Heart right ventricle (tissue), 16 donors: ENCODE results near the gene APBB3. TPM values are rescaled to one million over a fixed set of nuclear protein-coding genes. Genes with fewer than 3 reads are reported as not detected.

Source experiments
- ATAC-seq, 8 donors: fragments of 200-7000 bp; cut with Tn5 transposase; one replicate each; pipeline ENCODE4 v1.9.1; 2020; ENCODE audit warnings: mild to moderate bottlenecking in 8 of 8, moderate library complexity in 8 of 8, moderate number of reproducible peaks in 1 of 8
- DNase-seq, 2 donors: peaks; one replicate each; pipeline ENCODE4 v3.0.0-alpha.2; 2020
- H3K27ac ChIP-seq, 10 donors: fragments of 200-600 bp; sonication (generic) in 2 of 10; one replicate each; pipeline versions ENCODE4 v1.5.0 to v1.8.0; 2020 to 2022; ENCODE audit warnings: mild to moderate bottlenecking in 3 of 10
- H3K27me3 ChIP-seq, 7 donors: fragments of 200-600 bp; one replicate each; pipeline ENCODE4 v1.8.0; 2021 to 2022; ENCODE audit warnings: mild to moderate bottlenecking in 2 of 7
- H3K36me3 ChIP-seq, 9 donors: fragments of 200-600 bp; sonication (generic) in 1 of 9; one replicate each; pipeline versions ENCODE4 v1.5.0 to v1.8.0; 2020 to 2022; ENCODE audit warnings: mild to moderate bottlenecking in 2 of 9
- H3K4me1 ChIP-seq, 9 donors: fragments of 200-600 bp; sonication (generic) in 1 of 9; one replicate each; pipeline versions ENCODE4 v1.5.0 to v1.8.0; 2020 to 2022; ENCODE audit warnings: mild to moderate bottlenecking in 4 of 9
- H3K4me3 ChIP-seq, 10 donors: fragments of 200-600 bp; sonication (generic) in 2 of 10; one replicate each; pipeline versions ENCODE4 v1.5.0 to v1.8.0; 2020 to 2022; ENCODE audit warnings: mild to moderate bottlenecking in 7 of 10, moderate library complexity in 2 of 10
- H3K9me3 ChIP-seq, 11 donors: fragments of 200-600 bp in 10 of 11; sonication (generic) in 2 of 11; one replicate each; pipeline versions ENCODE4 v1.5.0 to v1.8.0; 2013 to 2022; ENCODE audit warnings: mild to moderate bottlenecking in 2 of 11, control low read depth in 1 of 11, moderate library complexity in 1 of 11
- CTCF ChIP-seq, 9 donors: fragments of 200-600 bp; sonication (generic) in 2 of 9; IDR thresholded peaks; one replicate each; pipeline versions ENCODE4 v1.5.0 to v1.8.0; 2021 to 2022; ENCODE audit warnings: antibody characterized with exemption in 9 of 9, mild to moderate bottlenecking in 5 of 9, moderate library complexity in 1 of 9
- WGBS, 2 donors: extraction: QIAGEN DNeasy Blood & Tissue Kit; methylation state at CpG; one replicate each; pipeline ENCODE4 v1.1.7; 2013; ENCODE audit warnings: inconsistent platforms in 1 of 2; 5-methylcytosine and 5-hydroxymethylcytosine counted together
- intact Hi-C, 10 donors: fragments of 100-400 bp; cut with DNase I; formaldehyde crosslinking; loops; one replicate each; pipeline versions ENCODE4 v1.11.1 to v1.14.2; 2022
- polyA plus RNA-seq, 2 donors: library from polyadenylated mRNA; stranded (reverse); fragments of 200-250 nt; gene quantifications; one replicate each; pipeline ENCODE4 v1.2.3, GENCODE V29; 2013
- total RNA-seq, 10 donors: library from RNA; stranded (reverse); fragmentation: NEBNext Ultra II Directional in 3 of 10; extraction: Animal tissue kit (Norgen Biotek cat#: 25700) in 3 of 10; gene quantifications; one replicate each; pipeline versions ENCODE4 v1.2.1 to v1.2.4, GENCODE V29; 2021 to 2023
- donor health status: Arrhythmogenic right ventricular cardiomyopathy.
- donor health status: ischemic (EF 13 %, LVEDD 7.1; RV severe dilation, severe dysfunction).
- donor health status: healthy with polysubstance abuse.
- donor health status: DM: no; HTN: yes; CAD: no.
- donor health status: DM: no; HTN: no; CAD: no.
- donor health status: ischemic (EF 25% LVEDD 6.9; RV normal size, moderate dysfunction).
- donor health status: ischemic (EF 25% LVEDD 5.7; RV mildly dilated, moderate dysfunction).
- donor health status: healthy.
- donor health status: DM: yes; HTN: yes; CAD: no.
- donor health status: Ischemic cardiomyopathy.
- donor health status: ischemic (EF 35%, LVEDD 5.7; RV mildly dilated, moderate dysfunction).
- donor health status: nonischemic (EF 11% LVEDD 7.7; RV severe dilation, severe dysfunction).
- donor health status: DM: yes; HTN: yes; CAD: no.
- donor health status: PGD.
- donor health status: ischemic (EF 29% LVEDD 5.4; RV normal size, mild dysfunction).
- donor health status: nonischemic (EF 23%, LVEDD 6.1; RV moderate dilation, normal function).

The APBB3 gene
- total and polyA plus RNA-seq, 12 donors = 6.9 to 31.3 (median 13.3) TPM

DNA sequence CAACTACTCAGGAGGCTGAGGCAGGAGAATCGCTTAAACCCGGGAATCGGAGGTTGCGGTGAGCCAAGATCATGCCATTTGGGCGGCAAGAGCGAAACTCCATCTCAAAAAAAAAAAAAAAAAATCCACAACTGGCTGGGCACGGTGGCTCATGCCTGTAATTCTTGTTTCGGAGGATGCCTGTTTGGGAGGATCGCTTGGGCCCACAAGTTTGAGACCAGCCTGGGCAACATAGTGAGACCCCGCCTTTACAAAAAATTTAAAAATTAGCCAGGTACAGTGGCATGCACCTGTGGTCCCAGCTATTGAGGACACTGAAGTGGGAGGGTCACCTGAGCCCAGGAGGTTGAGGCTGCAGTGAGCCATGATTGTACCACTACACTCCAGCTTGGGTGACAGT lies 18.8 kb downstream of the APBB3 start:
- no peaks in the 10 kb centered on the region for H3K9me3 ChIP-seq
- H3K36me3 ChIP-seq = peaks cover 0 to 65% (median 16%) of the 10 kb centered on the region in 9 donors
- H3K27me3 ChIP-seq = no peaks in the 10 kb centered on the region
- intact Hi-C loops = loop anchor here in 7 of 10 donors (5.0 to 10.0 kb wide), 5 partner anchors 87 to 143 kb away; partner anchors contain the start of genes TMCO6 (in 4 of the 7), IK (in 2 of the 7), NDUFA2 (in 2 of the 7) and ANKHD1 (in 1 of the 7)
- no peak overlapping the region for H3K4me3 ChIP-seq
- DNase-seq (no peak), ATAC-seq (no peak)
- no peak for TF ChIP-seq CTCF (IDR thresholded peaks at IDR 0.05)
- peak overlapping the region in 2 of 10 donors; percentile 95 to 97 for H3K27ac ChIP-seq
- WGBS, 2 donors = 96 to 98% methylated on average over 10 of the region's 10 CpGs
- H3K4me1 ChIP-seq = peaks cover 27 to 53% (median 41%) of the 10 kb centered on the region in 9 donors

- intact Hi-C loops = loop anchor here in 7 of 10 donors (5.0 to 10.0 kb wide), 5 partner anchors 87 to 143 kb away; partner anchors contain the start of genes TMCO6 (in 4 of the 7), IK (in 2 of the 7), NDUFA2 (in 2 of the 7) and ANKHD1 (in 1 of the 7)
- WGBS, 2 donors = 97% methylated on average over 7 of the region's 7 CpGs
- Histone ChIP-seq H3K27ac (no peak overlapping the region), H3K9me3 (no peaks in the 10 kb centered on the region), H3K4me1 (peaks cover 23 to 49% (median 35%) of the 10 kb centered on the region in 9 donors), H3K4me3 (no peak overlapping the region), H3K36me3 (peaks cover 0 to 65% (median 13%) of the 10 kb centered on the region in 9 donors), H3K27me3 (no peaks in the 10 kb centered on the region)
- no peak for DNase-seq
- no peak for TF ChIP-seq CTCF (IDR thresholded peaks at IDR 0.05)
- ATAC-seq = no peak
Measured at GRCh38 chr5:140544986-140545385, 19.4 kb downstream of the APBB3 start.

DNA sequence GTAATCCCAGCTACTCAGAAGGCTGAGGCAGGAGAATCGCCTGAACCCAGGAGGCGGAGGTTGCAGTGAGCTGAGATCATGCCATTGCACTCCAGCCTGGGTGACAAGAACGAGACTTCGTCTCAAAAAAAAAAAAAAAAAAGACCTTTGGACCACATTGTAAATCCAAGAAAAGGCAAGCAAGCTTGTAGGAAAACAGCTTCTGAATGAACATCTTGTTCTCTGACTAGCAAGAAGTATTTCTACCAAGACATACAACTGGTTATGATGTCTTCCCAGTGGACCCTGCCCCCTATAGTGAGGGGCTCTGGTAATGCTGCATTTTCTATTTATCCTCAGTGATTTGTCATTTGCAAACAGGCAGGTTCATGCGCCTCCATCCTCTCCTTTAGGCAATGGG lies 21.4 kb downstream of the APBB3 start:
- Histone ChIP-seq H3K9me3 (no peaks in the 10 kb centered on the region), H3K27me3 (no peaks in the 10 kb centered on the region), H3K4me1 (peaks cover 6 to 28% (median 15%) of the 10 kb centered on the region in 9 donors), H3K27ac (no peak overlapping the region), H3K4me3 (no peak overlapping the region), H3K36me3 (peaks cover 0 to 78% (median 27%) of the 10 kb centered on the region in 9 donors)
- ATAC-seq (no peak), DNase-seq (no peak)
- TF ChIP-seq CTCF (IDR thresholded peaks at IDR 0.05) = no peak
- intact Hi-C loops = loop anchor here in 1 of 10 donors (10.0 kb wide), 1 partner anchor 102 kb away; the partner anchor contains the start of genes IK and NDUFA2
- WGBS, 2 donors = 92 to 95% methylated on average over 5 of the region's 5 CpGs

DNA sequence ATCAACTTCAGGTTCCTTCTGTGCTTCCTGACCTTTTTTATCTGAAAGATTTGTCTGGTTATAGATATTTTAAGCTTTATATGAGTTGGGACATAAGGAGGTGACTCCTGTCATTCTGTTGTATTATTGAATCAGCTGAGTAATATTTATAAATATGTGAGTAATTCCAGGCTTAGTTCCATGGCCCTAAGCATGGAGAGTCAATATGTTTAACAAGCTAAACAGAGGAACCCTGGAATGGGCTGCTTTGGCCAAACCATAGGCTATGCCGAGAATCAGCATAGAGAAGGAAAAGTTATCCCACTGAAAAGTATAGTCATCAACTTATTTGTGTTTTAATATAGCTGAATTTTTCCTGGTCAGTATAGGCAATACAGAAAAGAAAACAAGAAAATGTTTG lies 24.2 kb downstream of the APBB3 start:
- DNase-seq (no peak), ATAC-seq (no peak)
- Histone ChIP-seq H3K36me3 (peaks cover 0 to 100% (median 50%) of the 10 kb centered on the region in 9 donors), H3K9me3 (no peaks in the 10 kb centered on the region), H3K4me1 (peaks cover 0 to 10% (median 0%) of the 10 kb centered on the region in 9 donors), H3K27me3 (no peaks in the 10 kb centered on the region), H3K4me3 (no peak overlapping the region), H3K27ac (no peak overlapping the region)
- intact Hi-C loops = loop anchor here in 1 of 10 donors (10.0 kb wide), 1 partner anchor 105 kb away; the partner anchor contains the start of genes IK and NDUFA2
- WGBS, 2 donors = 93 to 98% methylated on average over 1 of the region's 1 CpG
- no peak for TF ChIP-seq CTCF (IDR thresholded peaks at IDR 0.05)
